ENCODE results near the gene RTN4.
A peak's percentile ranks its signal among the peaks of the same experiment; 100 is the strongest.
"Not testable (repeated sequence)": the region's sequence is repeated elsewhere in the genome, so short reads cannot be mapped to it uniquely, and the experiment has no call there.

Gene RTN4

GRCh38 chr2:55050100-55050994 is at the start of gene RTN4:
TSS of gene RTN4 (minus strand) at chr2:55050451. CDS start at chr2:55050300, 151 bp downstream.
- peaks cover 52% of the 10 kb centered on the region for H3K4me1 Mint-ChIP-seq (ENCODE audit: low read depth)
- H3K36me3 Mint-ChIP-seq (ENCODE audit: low read depth) = peaks cover 16% of the 10 kb centered on the region
- H3K27me3 Mint-ChIP-seq (ENCODE audit: low read depth) = no peaks in the 10 kb centered on the region
- peak; percentile 99 for DNase-seq (ENCODE audit: low spot score)
- no peaks in the 10 kb centered on the region for H3K9me3 Mint-ChIP-seq
- H3K4me3 Mint-ChIP-seq = peak within 1 kb of the TSS; percentile 100
- peak within 1 kb of the TSS; percentile 100 for H3K27ac Mint-ChIP-seq

GRCh38 chr2:55099493-55099877 is 49.2 kb upstream of the RTN4 start:
- H3K27ac Mint-ChIP-seq = no peak overlapping the region
- no peaks in the 10 kb centered on the region for H3K36me3 Mint-ChIP-seq (ENCODE audit: low read depth)
- H3K9me3 Mint-ChIP-seq = no peaks in the 10 kb centered on the region
- H3K4me1 Mint-ChIP-seq (ENCODE audit: low read depth) = peaks cover 10% of the 10 kb centered on the region
- no peak overlapping the region for H3K4me3 Mint-ChIP-seq
- no peaks in the 10 kb centered on the region for H3K27me3 Mint-ChIP-seq (ENCODE audit: low read depth)
- DNase-seq (ENCODE audit: low spot score) = no peak

- Mint-ChIP-seq H3K9me3 (no peaks in the 10 kb centered on the region), H3K27me3 (ENCODE audit: low read depth) (no peaks in the 10 kb centered on the region), H3K36me3 (ENCODE audit: low read depth) (no peaks in the 10 kb centered on the region), H3K4me1 (ENCODE audit: low read depth) (peaks cover 12% of the 10 kb centered on the region), H3K4me3 (no peak overlapping the region), H3K27ac (no peak overlapping the region)
- no peak for DNase-seq (ENCODE audit: low spot score)
Observed at GRCh38 chr2:55097461-55098410, 47.5 kb upstream of the RTN4 start.

- H3K36me3 Mint-ChIP-seq (ENCODE audit: low read depth) = no peaks in the 10 kb centered on the region
Observed at GRCh38 chr2:55097082-55097460, 46.8 kb upstream of the RTN4 start.

GRCh38 chr2:55096586-55096985 is 46.3 kb upstream of the RTN4 start:
- no peak overlapping the region for H3K4me3 Mint-ChIP-seq
- H3K27me3 Mint-ChIP-seq (ENCODE audit: low read depth) = no peaks in the 10 kb centered on the region
- peaks cover 12% of the 10 kb centered on the region for H3K4me1 Mint-ChIP-seq (ENCODE audit: low read depth)
- H3K9me3 Mint-ChIP-seq = no peaks in the 10 kb centered on the region
- H3K36me3 Mint-ChIP-seq (ENCODE audit: low read depth) = no peaks in the 10 kb centered on the region
- DNase-seq (ENCODE audit: low spot score) = no peak
- H3K27ac Mint-ChIP-seq = no peak overlapping the region

More at GRCh38 chr2:55097082-55097460, 46.8 kb upstream of the RTN4 start:
- Mint-ChIP-seq H3K27me3 (ENCODE audit: low read depth) (no peaks in the 10 kb centered on the region), H3K4me3 (no peak overlapping the region), H3K9me3 (no peaks in the 10 kb centered on the region), H3K27ac (no peak overlapping the region), H3K4me1 (ENCODE audit: low read depth) (peaks cover 12% of the 10 kb centered on the region)
- no peak for DNase-seq (ENCODE audit: low spot score)

GRCh38 chr2:55093381-55093780 is 43.1 kb upstream of the RTN4 start:
- peaks cover 2% of the 10 kb centered on the region for H3K4me1 Mint-ChIP-seq (ENCODE audit: low read depth)
- H3K27me3 Mint-ChIP-seq (ENCODE audit: low read depth) = no peaks in the 10 kb centered on the region
- H3K9me3 Mint-ChIP-seq = no peaks in the 10 kb centered on the region
- H3K4me3 Mint-ChIP-seq = no peak overlapping the region
- H3K36me3 Mint-ChIP-seq (ENCODE audit: low read depth) = no peaks in the 10 kb centered on the region
- no peak overlapping the region for H3K27ac Mint-ChIP-seq
- DNase-seq (ENCODE audit: low spot score) = no peak

GRCh38 chr2:55092439-55092838 is 42.2 kb upstream of the RTN4 start:
- H3K4me1 Mint-ChIP-seq (ENCODE audit: low read depth) = peaks cover 2% of the 10 kb centered on the region
- H3K27ac Mint-ChIP-seq = no peak overlapping the region
- no peak overlapping the region for H3K4me3 Mint-ChIP-seq
- no peaks in the 10 kb centered on the region for H3K27me3 Mint-ChIP-seq (ENCODE audit: low read depth)
- no peaks in the 10 kb centered on the region for H3K9me3 Mint-ChIP-seq
- H3K36me3 Mint-ChIP-seq (ENCODE audit: low read depth) = no peaks in the 10 kb centered on the region
- no peak for DNase-seq (ENCODE audit: low spot score)

- not testable (repeated sequence) for H3K4me1 Mint-ChIP-seq (ENCODE audit: low read depth); H3K36me3 Mint-ChIP-seq (ENCODE audit: low read depth); H3K4me3 Mint-ChIP-seq; H3K27ac Mint-ChIP-seq; DNase-seq (ENCODE audit: low spot score); H3K9me3 Mint-ChIP-seq; H3K27me3 Mint-ChIP-seq (ENCODE audit: low read depth)
Observed at GRCh38 chr2:55091681-55092080, 41.4 kb upstream of the RTN4 start.

GRCh38 chr2:55090702-55091101 is 40.5 kb upstream of the RTN4 start:
- DNase-seq (ENCODE audit: low spot score) = no peak
- no peak overlapping the region for H3K4me3 Mint-ChIP-seq
- no peaks in the 10 kb centered on the region for H3K9me3 Mint-ChIP-seq
- H3K4me1 Mint-ChIP-seq (ENCODE audit: low read depth) = peaks cover 2% of the 10 kb centered on the region
- H3K36me3 Mint-ChIP-seq (ENCODE audit: low read depth) = no peaks in the 10 kb centered on the region
- H3K27me3 Mint-ChIP-seq (ENCODE audit: low read depth) = no peaks in the 10 kb centered on the region
- H3K27ac Mint-ChIP-seq = no peak overlapping the region

- Mint-ChIP-seq H3K27ac (no peak overlapping the region), H3K9me3 (no peaks in the 10 kb centered on the region), H3K4me1 (ENCODE audit: low read depth) (peaks cover 2% of the 10 kb centered on the region), H3K4me3 (no peak overlapping the region), H3K27me3 (ENCODE audit: low read depth) (no peaks in the 10 kb centered on the region), H3K36me3 (ENCODE audit: low read depth) (no peaks in the 10 kb centered on the region)
- no peak for DNase-seq (ENCODE audit: low spot score)
Observed at GRCh38 chr2:55089726-55090125, 39.5 kb upstream of the RTN4 start.

- Mint-ChIP-seq H3K9me3 (no peaks in the 10 kb centered on the region), H3K27me3 (ENCODE audit: low read depth) (no peaks in the 10 kb centered on the region), H3K27ac (no peak overlapping the region), H3K4me3 (no peak overlapping the region), H3K4me1 (ENCODE audit: low read depth) (peaks cover under 1% of the 10 kb centered on the region), H3K36me3 (ENCODE audit: low read depth) (no peaks in the 10 kb centered on the region)
- DNase-seq (ENCODE audit: low spot score) = no peak
Observed at GRCh38 chr2:55088400-55088799, 38.1 kb upstream of the RTN4 start.

- Mint-ChIP-seq H3K4me3 (no peak overlapping the region), H3K4me1 (ENCODE audit: low read depth) (no peaks in the 10 kb centered on the region), H3K27me3 (ENCODE audit: low read depth) (no peaks in the 10 kb centered on the region), H3K27ac (no peak overlapping the region), H3K9me3 (no peaks in the 10 kb centered on the region), H3K36me3 (ENCODE audit: low read depth) (no peaks in the 10 kb centered on the region)
- DNase-seq (ENCODE audit: low spot score) = no peak
Observed at GRCh38 chr2:55087936-55088335, 37.7 kb upstream of the RTN4 start.

GRCh38 chr2:55087501-55087900 is 37.2 kb upstream of the RTN4 start:
- no peak overlapping the region for H3K27ac Mint-ChIP-seq
- H3K27me3 Mint-ChIP-seq (ENCODE audit: low read depth) = no peaks in the 10 kb centered on the region
- no peaks in the 10 kb centered on the region for H3K9me3 Mint-ChIP-seq
- no peak for DNase-seq (ENCODE audit: low spot score)
- H3K36me3 Mint-ChIP-seq (ENCODE audit: low read depth) = no peaks in the 10 kb centered on the region
- H3K4me3 Mint-ChIP-seq = no peak overlapping the region
- no peaks in the 10 kb centered on the region for H3K4me1 Mint-ChIP-seq (ENCODE audit: low read depth)

Data from T-helper 2 cell treated with Interferon-gamma antibody and Interleukin-4, amounts not matched to agents 5 μg/mL and 100 μg/mL, for 36 hours (primary cell).